MM.1S (cell line): ENCODE data around the gene FSIP1.

Experiments
- EZH2 ChIP-seq: fragments of 300-600 bp; sonication (generic); optimal IDR thresholded peaks from 2 replicates; pipeline ENCODE3; 2017; ENCODE audit warnings: low read depth, mild to moderate bottlenecking, antibody characterized with exemption, low read length, mixed read lengths
- TF ChIP-seq, protein P1 (sequence below): fragments of 300-600 bp; sonication (generic); IDR thresholded peaks from 2 replicates; pipeline ENCODE4 v1.5.1; 2016; ENCODE audit warnings: antibody characterized with exemption, low read length, mixed read lengths

DNA sequence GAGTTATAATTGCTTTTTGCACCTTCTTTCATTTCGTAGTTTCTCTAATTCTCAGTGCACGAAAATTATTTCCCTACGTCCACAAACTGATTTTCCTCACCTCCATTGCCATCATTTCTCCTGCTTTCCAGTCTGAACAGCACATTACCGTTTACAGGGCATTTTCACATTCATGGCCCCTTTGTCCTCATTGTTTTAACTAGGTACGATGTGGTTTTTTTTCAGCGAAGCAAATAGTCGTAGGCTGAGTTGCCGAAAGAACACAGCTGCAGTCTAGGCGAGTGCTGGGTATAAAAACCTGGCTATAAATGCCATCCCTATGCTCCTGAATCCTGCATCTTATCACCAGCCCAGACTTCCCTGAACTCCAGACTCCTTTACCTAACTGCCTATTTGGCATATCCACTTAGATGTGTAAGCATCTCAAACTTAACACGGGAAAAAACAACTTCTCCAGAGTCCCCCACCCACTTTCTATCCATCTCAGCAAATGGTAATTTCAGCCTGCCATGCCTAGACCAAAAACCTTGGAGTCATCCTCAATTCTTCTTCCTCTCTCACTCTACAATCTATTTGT is 691 bp upstream of the FSIP1 start:
- TF ChIP-seq, protein P1, sequence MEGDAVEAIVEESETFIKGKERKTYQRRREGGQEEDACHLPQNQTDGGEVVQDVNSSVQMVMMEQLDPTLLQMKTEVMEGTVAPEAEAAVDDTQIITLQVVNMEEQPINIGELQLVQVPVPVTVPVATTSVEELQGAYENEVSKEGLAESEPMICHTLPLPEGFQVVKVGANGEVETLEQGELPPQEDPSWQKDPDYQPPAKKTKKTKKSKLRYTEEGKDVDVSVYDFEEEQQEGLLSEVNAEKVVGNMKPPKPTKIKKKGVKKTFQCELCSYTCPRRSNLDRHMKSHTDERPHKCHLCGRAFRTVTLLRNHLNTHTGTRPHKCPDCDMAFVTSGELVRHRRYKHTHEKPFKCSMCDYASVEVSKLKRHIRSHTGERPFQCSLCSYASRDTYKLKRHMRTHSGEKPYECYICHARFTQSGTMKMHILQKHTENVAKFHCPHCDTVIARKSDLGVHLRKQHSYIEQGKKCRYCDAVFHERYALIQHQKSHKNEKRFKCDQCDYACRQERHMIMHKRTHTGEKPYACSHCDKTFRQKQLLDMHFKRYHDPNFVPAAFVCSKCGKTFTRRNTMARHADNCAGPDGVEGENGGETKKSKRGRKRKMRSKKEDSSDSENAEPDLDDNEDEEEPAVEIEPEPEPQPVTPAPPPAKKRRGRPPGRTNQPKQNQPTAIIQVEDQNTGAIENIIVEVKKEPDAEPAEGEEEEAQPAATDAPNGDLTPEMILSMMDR, result no peak
- TF ChIP-seq EZH2, result no peak
